Motor neuron (in vitro differentiated cells): ENCODE measurements around the gene VIPAS39. TPM values are rescaled to one million over a fixed set of nuclear protein-coding genes. Genes with fewer than 3 reads are reported as not detected.

Experiments used
- ATAC-seq, 8 experiments: fragments of 200-7000 bp; cut with Tn5 transposase; replicated peaks in 6 of 8; 2 replicates each; pipeline ENCODE4 v1.8.0; 2021; ENCODE audit warnings: mild to moderate bottlenecking in 8 of 8, moderate library complexity in 8 of 8
- H3K27ac ChIP-seq, 2 donors: fragments of 250-450 bp; sonication (Bioruptor Pico); 2 replicates each; pipeline ENCODE4 v1.9.0; 2021; ENCODE audit warnings: antibody characterized with exemption in 2 of 2, mild to moderate bottlenecking in 2 of 2, moderate library complexity in 1 of 2
- H3K4me1 ChIP-seq, 2 donors: fragments of 250-450 bp; sonication (Bioruptor Pico); replicated peaks in 1 of 2; 2 replicates each; pipeline ENCODE4 v1.6.1; 2021; ENCODE audit warnings: antibody characterized with exemption in 2 of 2, mild to moderate bottlenecking in 2 of 2, moderate library complexity in 1 of 2
- H3K4me3 ChIP-seq, 5 donors: fragments of 250-450 bp; sonication (Bioruptor Pico); 2 replicates each; pipeline ENCODE4 v1.9.0; 2021; ENCODE audit warnings: antibody characterized with exemption in 5 of 5, mild to moderate bottlenecking in 5 of 5, moderate library complexity in 4 of 5
- WGBS, 10 experiments: fragments of 450-650 bp; shearing (Covaris generic); methylation state at CpG; one replicate each; pipeline ENCODE4 v1.0.0; 2022; 5-methylcytosine and 5-hydroxymethylcytosine counted together
- in situ Hi-C, 9 experiments: fragments of 400-800 bp; cut with MboI; loops; one replicate each; pipeline ENCODE4 v1.15.0; 2021; ENCODE audit warnings: low sequenced_read_pairs in 9 of 9, low pct_unique_long_range_greater_than_20kb in 2 of 9; ENCODE audit not compliant: unreplicated experiment in 9 of 9
- total RNA-seq, 8 experiments: library from RNA; unstranded; fragments of 300-600 nt; gene quantifications; 2 replicates each; pipeline versions ENCODE4 v1.2.3 to v1.2.4, GENCODE V29; 2022

Gene VIPAS39
- total RNA-seq, 8 experiments from 2014 or later: 17.5 to 33.8 (median 25.7) TPM

DNA sequence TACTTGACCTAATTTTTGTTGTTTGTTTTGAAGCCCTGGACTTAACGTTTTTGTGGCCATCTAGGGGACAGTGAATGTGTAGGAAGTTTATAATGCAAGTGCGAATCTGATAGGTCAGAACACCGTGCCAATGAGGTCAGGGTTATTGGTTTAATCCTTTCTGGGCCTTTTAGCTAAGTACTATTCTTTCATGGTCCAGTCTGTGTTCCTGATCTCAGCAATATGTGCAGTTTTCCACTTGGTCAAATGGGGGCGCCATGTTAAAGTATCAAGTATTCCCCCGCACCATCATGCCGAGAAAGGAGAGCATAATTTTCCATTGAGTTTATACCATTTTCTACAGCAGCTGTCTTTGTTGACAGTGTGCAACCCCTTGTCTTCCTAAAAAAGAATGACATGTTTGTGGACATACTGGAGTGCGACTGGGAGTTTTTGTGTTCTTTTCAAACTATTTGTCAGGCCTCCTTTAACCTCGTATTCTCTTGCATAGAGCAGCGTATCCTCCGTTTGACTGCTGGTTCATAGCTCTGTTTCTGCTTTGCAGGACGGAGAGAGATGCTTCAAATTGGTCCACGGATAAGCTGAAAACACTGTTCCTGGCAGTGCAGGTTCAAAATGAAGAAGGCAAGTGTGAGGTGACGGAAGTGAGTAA, 1.8 kb upstream of the VIPAS39 start:
- no peak overlapping the region for H3K27ac ChIP-seq
- peak overlapping the region; percentile 55 to 90 (median 64) for H3K4me3 ChIP-seq
- peaks cover 8 to 10% of the 10 kb centered on the region in 2 donors for H3K4me1 ChIP-seq
- peak in 1 of 8 experiments; percentile 0 for ATAC-seq
- in situ Hi-C loops: no loop called here
- WGBS, 10 experiments: 0 to 69% (median 40%) methylated on average over 2 to 12 of the region's 13 CpGs

DNA sequence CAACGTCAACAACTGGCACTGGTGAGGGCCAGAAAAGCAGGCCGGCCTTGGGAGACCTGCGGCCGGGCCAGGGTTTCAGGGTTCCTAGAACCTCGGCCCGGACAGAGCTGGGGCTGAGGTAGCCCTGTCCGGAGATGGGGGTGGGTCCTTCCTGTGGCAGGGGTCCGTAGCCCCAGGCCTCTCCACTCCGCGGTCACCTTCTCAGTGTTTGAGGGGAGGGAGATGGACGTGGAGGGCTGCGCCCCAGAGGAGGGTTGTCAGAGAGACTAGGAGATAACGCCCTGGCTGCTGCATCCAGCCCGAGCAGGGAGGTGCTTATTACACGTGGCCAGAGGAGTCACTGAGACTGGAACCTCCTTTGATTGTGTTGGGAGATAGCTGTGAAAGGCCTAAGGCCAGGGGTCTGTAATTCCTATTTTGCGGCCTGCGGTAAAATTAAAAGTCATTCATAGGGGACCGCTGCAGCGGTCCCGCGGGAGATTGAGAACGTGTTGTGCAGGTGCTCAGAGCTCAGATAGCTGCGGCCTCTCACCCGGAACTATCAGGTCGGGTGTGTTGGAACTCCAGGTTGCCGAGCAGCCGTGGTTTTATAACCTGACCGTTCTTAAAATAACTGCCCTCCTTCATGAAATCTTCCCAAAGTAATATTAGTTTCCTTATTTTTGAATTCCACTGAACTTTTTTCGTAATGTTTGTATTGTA, 999 bp upstream of the VIPAS39 start:
- peak overlapping the region; percentile 96 for H3K27ac ChIP-seq
- in situ Hi-C loops: no loop called here

DNA sequence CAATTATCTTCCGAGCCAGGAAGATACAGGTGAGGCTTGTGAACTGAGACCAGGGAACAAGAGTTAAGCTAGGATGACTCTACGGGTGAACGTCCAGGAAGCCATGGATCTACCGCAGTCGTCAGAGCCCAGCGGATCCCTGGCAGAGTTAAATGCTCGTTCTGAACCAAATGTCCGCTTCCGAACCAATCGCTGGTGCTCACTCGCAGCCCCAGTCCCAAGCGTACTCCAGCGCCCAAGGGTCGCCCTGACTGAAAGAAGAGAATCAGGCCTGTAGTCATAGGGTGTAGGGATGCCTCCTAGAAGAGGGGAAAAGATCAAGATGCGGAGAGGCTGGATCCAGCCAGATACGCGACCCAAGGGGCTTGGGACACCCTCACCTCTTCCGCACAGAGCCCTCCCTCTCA, 283 bp downstream of the VIPAS39 start:
- peak in 3 of 8 experiments; percentile 13 to 35 (median 17) for ATAC-seq
- peak overlapping the region; percentile 55 to 90 (median 64) for H3K4me3 ChIP-seq
- in situ Hi-C loops: no loop called here
- peaks cover 8 to 10% of the 10 kb centered on the region in 2 donors for H3K4me1 ChIP-seq
- WGBS, 10 experiments: 0 to 2% (median 0%) methylated on average over 1 to 14 of the region's 18 CpGs; no CpG with 5 or more reads in 2 of the 10 experiments
- H3K27ac ChIP-seq: peak overlapping the region; percentile 46 to 96

More for the DNA sequence above, 999 bp upstream of the VIPAS39 start:
- Histone ChIP-seq H3K4me3 (peak overlapping the region; percentile 55 to 90 (median 64)), H3K4me1 (peaks cover 8 to 10% of the 10 kb centered on the region in 2 donors)
- peak; percentile 6 to 26 (median 12) for ATAC-seq
- 0 to 40% (median 0%) methylated on average over 1 to 16 of the region's 29 CpGs for WGBS, 10 experiments

DNA sequence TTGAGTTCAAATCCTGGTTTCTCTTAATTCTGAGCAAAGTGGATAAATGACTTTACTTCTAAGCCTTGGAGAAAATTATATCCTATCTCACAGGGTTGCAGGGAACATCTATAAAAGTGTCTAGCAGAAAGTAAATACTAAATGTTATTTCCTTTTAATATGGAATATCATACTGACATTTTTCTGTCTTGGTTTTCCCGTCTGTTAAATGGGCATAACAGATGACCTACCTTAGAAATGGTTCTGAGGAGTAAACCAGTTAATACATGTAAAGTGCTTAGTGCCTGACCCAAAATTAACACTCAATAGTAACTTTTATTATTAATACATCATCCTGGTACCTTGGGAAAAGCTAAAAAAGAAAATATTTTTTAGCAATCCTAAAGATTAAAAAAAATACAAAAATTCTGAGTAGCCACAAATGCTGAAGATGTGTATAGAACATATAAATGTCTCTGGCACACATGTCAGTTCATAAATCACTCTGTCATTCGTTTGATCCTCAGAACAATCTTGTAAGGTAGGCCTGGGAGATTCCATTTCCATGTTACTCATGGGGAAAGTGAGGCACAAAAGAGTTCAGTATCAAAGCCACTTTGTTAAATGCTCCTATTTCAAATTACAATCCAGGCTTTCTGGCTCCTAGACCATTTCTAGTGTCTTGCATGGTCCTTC, 1.3 kb downstream of the VIPAS39 start:
- in situ Hi-C loops: no loop called here
- H3K4me1 ChIP-seq: peaks cover 8 to 10% of the 10 kb centered on the region in 2 donors
- H3K4me3 ChIP-seq: peak overlapping the region in 4 of 5 donors; percentile 55 to 90 (median 62)
- ATAC-seq: no peak
- WGBS, 10 experiments: 40 to 100% (median 86%) methylated on average over 1 to 2 of the region's 2 CpGs; no CpG with 5 or more reads in 1 of the 10 experiments
- H3K27ac ChIP-seq: no peak overlapping the region

DNA sequence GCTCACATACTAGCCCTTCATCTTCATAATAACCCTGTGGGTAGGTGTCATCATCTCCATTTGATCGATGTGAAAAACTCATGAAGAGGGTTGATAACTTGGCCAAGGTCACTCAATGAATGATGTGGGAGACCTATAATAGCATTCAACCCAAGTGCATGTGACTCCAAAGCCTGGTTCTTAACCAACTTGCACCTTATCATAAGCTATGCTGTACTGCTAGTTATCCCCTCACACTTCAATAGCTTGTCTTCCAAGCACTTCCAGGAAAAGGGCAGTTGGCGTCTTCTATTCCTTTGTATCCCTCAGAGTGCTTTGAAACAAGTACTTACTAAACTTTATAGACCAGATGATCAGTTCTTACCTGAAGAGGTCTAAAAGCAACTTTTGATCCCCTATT, 15.2 kb downstream of the VIPAS39 start:
- in situ Hi-C loops: no loop called here
- H3K4me3 ChIP-seq: no peak overlapping the region
- H3K4me1 ChIP-seq: no peaks in the 10 kb centered on the region
- WGBS, 10 experiments: 50 to 100% (median 100%) methylated on average over 1 to 2 of the region's 2 CpGs; no CpG with 5 or more reads in 2 of the 10 experiments
- no peak for ATAC-seq
- no peak overlapping the region for H3K27ac ChIP-seq

DNA sequence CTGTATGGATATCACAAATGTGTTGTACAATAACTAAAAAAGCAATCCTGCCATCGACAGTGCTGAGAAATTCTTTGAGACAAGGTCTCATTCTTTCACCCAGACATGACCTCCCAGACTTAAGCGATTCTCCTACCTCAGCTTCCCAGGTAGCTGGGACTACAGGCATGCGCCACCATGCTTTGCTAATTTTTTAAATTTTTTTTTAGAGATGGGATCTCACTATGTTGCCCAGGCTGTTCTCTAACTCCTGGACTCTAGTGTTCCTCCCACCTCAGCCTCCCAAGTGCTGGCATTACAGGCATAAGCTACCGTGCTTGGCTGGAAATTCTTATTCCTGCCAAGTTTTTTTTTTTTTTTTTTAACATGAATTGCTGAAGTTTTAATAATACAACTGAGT, 17.5 kb downstream of the VIPAS39 start:
- Histone ChIP-seq H3K4me3 (no peak overlapping the region), H3K27ac (no peak overlapping the region), H3K4me1 (no peaks in the 10 kb centered on the region)
- in situ Hi-C loops: no loop called here
- ATAC-seq: no peak
- WGBS, 10 experiments: 76 to 100% (median 95%) methylated on average over 1 to 4 of the region's 4 CpGs; no CpG with 5 or more reads in 1 of the 10 experiments

DNA sequence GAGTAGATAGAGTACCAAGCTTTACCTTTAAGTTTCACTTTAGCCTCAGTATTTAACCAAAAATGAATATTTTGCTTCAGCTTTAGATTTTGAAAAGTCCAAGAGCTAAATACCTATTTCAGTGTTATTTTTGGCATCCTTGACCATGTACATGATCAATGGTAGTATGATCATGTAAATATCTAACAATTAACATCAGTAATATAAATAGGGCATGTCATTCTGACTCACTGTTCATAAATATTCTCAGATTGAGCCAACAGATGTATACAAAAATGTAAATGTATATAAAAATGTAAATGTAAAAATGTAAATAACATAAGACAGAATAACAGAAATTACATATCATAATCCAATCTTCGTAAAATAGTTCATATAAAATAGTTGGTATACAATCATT, 18.8 kb downstream of the VIPAS39 start:
- 0 to 100% (median 90%) methylated on average over 1 of the region's 1 CpG; no CpG with 5 or more reads in 2 of the 10 experiments for WGBS, 10 experiments
- peak in 2 of 8 experiments; percentile 35 to 93 for ATAC-seq
- in situ Hi-C loops: no loop called here

DNA sequence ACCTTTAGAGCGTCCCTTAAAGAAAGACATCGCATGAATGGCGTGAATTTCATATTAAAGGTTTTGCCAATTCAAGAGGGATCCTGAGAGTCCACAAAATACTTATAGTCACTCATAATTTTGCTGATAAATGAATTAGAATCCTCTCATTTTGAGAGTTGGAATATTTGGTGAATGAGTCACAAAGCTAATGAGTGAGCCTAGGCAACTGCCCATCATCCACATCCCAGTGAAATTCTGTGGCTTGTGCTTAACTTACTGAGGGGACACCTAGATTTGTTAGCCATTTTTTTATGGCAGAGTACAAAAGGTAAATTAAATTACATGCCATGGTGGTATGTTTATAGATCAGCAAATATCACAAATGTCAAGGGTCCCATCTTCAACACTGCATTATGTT, 21.4 kb downstream of the VIPAS39 start:
- in situ Hi-C loops: no loop called here
- Histone ChIP-seq H3K27ac (no peak overlapping the region), H3K4me3 (no peak overlapping the region), H3K4me1 (no peaks in the 10 kb centered on the region)
- no peak for ATAC-seq
- 90 to 100% (median 97%) methylated on average over 1 to 3 of the region's 3 CpGs; no CpG with 5 or more reads in 1 of the 10 experiments for WGBS, 10 experiments

More for the DNA sequence above, 18.8 kb downstream of the VIPAS39 start:
- Histone ChIP-seq H3K27ac (no peak overlapping the region), H3K4me1 (no peaks in the 10 kb centered on the region), H3K4me3 (no peak overlapping the region)

DNA sequence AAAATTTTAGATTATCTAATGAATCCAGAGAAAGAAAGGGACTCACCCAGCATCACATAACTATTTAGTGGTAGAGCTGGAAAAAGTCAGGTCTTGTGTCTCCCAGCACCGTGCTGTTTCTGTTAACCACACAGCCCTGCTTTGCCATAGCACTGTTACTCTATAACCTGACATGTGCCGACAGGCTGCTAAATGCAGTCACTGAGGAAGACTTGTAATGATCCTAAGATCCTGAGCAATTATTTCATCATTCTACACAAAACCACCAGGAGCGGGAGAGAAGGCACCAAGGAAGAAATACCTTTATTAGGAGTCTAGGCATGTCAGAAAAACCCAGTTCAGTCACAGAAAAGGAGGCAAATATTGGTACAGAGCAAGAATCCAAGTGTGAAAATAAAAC, 31.0 kb downstream of the VIPAS39 start:
- no peak overlapping the region for H3K4me3 ChIP-seq
- no peak overlapping the region for H3K27ac ChIP-seq
- no peaks in the 10 kb centered on the region for H3K4me1 ChIP-seq
- no peak for ATAC-seq
- 86 to 100% (median 100%) methylated on average over 1 to 3 of the region's 3 CpGs; no CpG with 5 or more reads in 3 of the 10 experiments for WGBS, 10 experiments
- in situ Hi-C loops: no loop called here

DNA sequence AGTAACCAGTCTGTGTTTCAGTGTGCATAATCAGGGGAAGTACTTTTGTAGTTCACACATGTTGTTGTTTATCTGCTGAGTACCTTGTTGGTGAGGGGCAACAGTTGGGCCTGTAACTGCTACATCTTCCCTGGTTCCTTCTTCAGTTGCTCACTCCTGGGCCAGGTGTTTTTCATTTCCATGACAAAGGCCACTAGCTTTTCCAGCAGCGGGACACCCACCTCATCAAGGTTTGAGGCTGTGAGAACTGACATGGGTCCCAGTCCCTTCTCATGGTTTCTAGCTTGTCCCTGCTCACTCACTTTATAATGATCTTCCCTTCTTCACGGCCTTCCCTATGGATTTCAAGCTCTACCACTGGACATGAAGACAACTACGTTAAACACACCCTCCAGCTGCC, 32.5 kb downstream of the VIPAS39 start:
- WGBS, 10 experiments: 80 to 100% (median 86%) methylated on average over 1 to 3 of the region's 3 CpGs; no CpG with 5 or more reads in 1 of the 10 experiments

DNA sequence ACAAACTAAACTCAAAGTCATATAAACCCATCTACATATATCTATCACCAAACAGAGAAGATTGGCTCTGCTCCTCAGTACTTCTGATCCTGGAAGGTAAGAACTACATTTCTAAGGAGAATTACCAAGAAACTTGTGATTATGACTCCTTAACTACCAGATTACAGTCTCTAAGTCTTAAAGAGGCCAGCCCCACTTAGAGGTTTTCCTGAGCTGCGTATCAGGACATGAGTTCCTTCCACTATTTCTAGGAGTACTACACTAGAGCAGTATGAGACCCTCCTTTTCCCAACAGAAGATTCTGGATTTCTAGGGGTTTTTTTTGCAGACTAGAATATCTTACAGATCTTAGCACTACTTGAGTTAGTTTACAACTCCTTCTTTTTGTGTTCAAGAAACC, 34.0 kb downstream of the VIPAS39 start, which contains the start of gene NOXRED1:
NOXRED1 (minus strand) TSS at position 101 of the 400 bp plus-strand sequence. CDS start 634 bp downstream, outside the sequence.
- no peak for ATAC-seq
- in situ Hi-C loops: no loop called here
- Histone ChIP-seq H3K4me3 (no peak within 1 kb of the TSS), H3K27ac (no peak within 1 kb of the TSS), H3K4me1 (no peaks in the 10 kb centered on the region)
- WGBS, 10 experiments: 80 to 100% (median 100%) methylated on average over 1 of the region's 1 CpG; no CpG with 5 or more reads in 5 of the 10 experiments

More for the DNA sequence above, 32.5 kb downstream of the VIPAS39 start:
- no peak for ATAC-seq
- Histone ChIP-seq H3K27ac (no peak overlapping the region), H3K4me3 (no peak overlapping the region), H3K4me1 (no peaks in the 10 kb centered on the region)
- in situ Hi-C loops: no loop called here

DNA sequence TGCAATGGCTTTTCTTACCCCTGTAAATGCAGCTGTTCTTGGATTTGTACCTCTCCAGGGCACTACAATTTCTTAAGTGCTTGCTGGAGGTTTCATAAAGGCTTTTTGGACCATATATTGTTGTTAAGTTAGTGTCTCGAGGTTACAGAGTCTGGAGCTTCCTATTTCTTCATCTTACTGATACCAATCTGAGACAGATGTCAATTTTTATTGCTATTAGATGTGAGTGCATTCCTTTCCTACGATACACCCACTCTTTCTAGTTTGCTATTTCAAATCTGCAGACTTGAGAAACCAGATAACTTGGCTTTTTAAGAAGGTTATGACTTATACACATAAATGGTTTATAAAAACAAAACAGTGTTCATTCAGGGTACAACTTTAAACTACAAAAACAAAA, 36.2 kb downstream of the VIPAS39 start:
- 0 to 83% (median 50%) methylated on average over 1 to 2 of the region's 2 CpGs for WGBS, 10 experiments
- Histone ChIP-seq H3K4me1 (no peaks in the 10 kb centered on the region), H3K4me3 (no peak overlapping the region), H3K27ac (no peak overlapping the region)
- in situ Hi-C loops: no loop called here
- ATAC-seq: no peak

DNA sequence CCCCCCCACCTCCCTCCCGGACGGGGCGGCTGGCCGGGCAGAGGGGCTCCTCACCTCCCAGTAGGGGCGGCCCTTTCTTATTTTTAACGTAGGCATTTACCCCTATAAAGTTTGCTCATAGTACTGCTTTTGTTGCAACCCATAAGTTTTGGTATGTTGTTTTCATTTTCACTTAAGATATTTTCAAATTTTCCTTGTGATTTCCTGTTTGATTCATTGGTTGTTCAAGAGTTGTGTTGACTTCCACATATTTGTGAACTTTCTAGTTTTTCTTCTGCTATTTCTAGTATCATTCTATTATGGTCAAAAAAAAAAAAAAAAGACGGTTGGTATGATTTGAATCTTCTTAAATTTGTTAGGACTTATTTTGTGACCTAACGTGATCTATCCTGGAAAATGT, 40.6 kb downstream of the VIPAS39 start:
- Histone ChIP-seq H3K4me1 (no peaks in the 10 kb centered on the region), H3K4me3 (no peak overlapping the region), H3K27ac (no peak overlapping the region)
- in situ Hi-C loops: no loop called here
- 20 to 100% (median 98%) methylated on average over 1 to 4 of the region's 8 CpGs for WGBS, 10 experiments
- ATAC-seq: no peak
